NCI-H1048 (cell line): ENCODE results near the gene TFIP11.
"Not testable (repeated sequence)": the region's sequence is repeated elsewhere in the genome, so short reads cannot be mapped to it uniquely, and the experiment has no call there.

Experiments
- DNase-seq: peaks from one replicate; lab custom pipeline; 2025; lab: John Stamatoyannopoulos, UW

TFIP11 gene

GRCh38 chr22:26541167-26541819 lies 29.0 kb upstream of the TFIP11 start:
- no peak for DNase-seq

GRCh38 chr22:26540119-26540518 lies 27.8 kb upstream of the TFIP11 start:
- no peak for DNase-seq

GRCh38 chr22:26536762-26537134 lies 24.5 kb upstream of the TFIP11 start:
- DNase-seq, result no peak

- no peak for DNase-seq
These were observed 23.9 kb upstream of the TFIP11 start for GRCh38 chr22:26536056-26536761.

GRCh38 chr22:26535603-26535908 lies 23.3 kb upstream of the TFIP11 start:
- no peak for DNase-seq

- no peak for DNase-seq
These were observed 22.8 kb upstream of the TFIP11 start for GRCh38 chr22:26534874-26535602.

- peak; percentile 7 for DNase-seq
These were observed 22.0 kb upstream of the TFIP11 start for GRCh38 chr22:26534171-26534855.

- no peak for DNase-seq
These were observed 17.1 kb upstream of the TFIP11 start for GRCh38 chr22:26529345-26529744.

- DNase-seq, result not testable (repeated sequence)
These were observed 16.2 kb upstream of the TFIP11 start for GRCh38 chr22:26528518-26528917.

GRCh38 chr22:26527574-26528465 lies 15.5 kb upstream of the TFIP11 start:
- no peak for DNase-seq

GRCh38 chr22:26527167-26527566 lies 14.9 kb upstream of the TFIP11 start:
- DNase-seq, result no peak

- no peak for DNase-seq
These were observed 13.8 kb upstream of the TFIP11 start for GRCh38 chr22:26525946-26526564.

- DNase-seq, result no peak
These were observed 12.6 kb upstream of the TFIP11 start for GRCh38 chr22:26524870-26525269.

- DNase-seq, result no peak
These were observed 10.3 kb upstream of the TFIP11 start for GRCh38 chr22:26522592-26522991.

GRCh38 chr22:26522012-26522411 lies 9.7 kb upstream of the TFIP11 start:
- DNase-seq, result no peak

GRCh38 chr22:26517429-26517828 lies 5.2 kb upstream of the TFIP11 start:
- no peak for DNase-seq

- DNase-seq, result no peak
These were observed 4.2 kb upstream of the TFIP11 start for GRCh38 chr22:26516503-26516902.

- DNase-seq, result no peak
These were observed 3.7 kb upstream of the TFIP11 start for GRCh38 chr22:26515931-26516330.

GRCh38 chr22:26514419-26515161 lies 2.3 kb upstream of the TFIP11 start:
- DNase-seq, result no peak

- no peak for DNase-seq
These were observed 1.6 kb upstream of the TFIP11 start for GRCh38 chr22:26513838-26514237.

GRCh38 chr22:26508148-26508547 lies 4.1 kb downstream of the TFIP11 start:
- DNase-seq, result no peak
